ENCODE measurements around the gene VAMP5.

DNA sequence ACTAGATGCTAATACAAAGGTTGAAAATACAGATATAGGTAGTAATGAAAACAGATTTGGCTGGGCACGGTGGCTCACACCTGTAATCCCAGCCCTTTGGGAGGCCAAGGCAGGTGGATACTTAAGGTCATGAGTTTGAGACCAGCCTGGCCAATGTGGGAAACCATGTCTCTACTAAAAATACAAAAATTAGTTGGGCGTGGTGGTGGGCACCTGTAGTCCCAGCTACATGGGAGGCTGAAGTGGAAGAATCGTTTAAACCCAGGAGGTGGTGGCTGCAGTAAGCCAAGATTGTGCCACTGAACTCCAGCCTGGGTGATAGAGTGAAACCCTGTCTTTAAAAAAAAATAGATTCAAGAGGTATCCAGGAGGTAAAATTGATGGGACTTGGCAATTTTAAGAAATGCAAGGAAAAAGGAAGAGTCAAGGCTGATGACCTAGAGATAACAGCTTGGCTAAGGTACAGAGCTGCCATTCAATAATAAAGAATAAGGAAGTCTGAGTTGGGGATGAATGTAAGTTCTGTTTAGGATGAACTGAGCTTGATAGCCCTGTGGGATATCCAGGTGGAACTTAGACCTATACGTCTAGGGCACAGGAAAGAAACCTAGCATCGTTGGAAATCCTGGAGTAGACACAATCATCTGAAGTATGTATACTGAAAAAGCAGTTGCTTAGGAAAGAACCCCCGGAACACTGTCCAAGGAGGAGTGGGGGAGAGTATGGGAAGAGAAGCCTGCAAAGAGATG is 36.2 kb upstream of the VAMP5 start:
- TF ChIP-seq, protein P1, sequence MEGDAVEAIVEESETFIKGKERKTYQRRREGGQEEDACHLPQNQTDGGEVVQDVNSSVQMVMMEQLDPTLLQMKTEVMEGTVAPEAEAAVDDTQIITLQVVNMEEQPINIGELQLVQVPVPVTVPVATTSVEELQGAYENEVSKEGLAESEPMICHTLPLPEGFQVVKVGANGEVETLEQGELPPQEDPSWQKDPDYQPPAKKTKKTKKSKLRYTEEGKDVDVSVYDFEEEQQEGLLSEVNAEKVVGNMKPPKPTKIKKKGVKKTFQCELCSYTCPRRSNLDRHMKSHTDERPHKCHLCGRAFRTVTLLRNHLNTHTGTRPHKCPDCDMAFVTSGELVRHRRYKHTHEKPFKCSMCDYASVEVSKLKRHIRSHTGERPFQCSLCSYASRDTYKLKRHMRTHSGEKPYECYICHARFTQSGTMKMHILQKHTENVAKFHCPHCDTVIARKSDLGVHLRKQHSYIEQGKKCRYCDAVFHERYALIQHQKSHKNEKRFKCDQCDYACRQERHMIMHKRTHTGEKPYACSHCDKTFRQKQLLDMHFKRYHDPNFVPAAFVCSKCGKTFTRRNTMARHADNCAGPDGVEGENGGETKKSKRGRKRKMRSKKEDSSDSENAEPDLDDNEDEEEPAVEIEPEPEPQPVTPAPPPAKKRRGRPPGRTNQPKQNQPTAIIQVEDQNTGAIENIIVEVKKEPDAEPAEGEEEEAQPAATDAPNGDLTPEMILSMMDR (conservative IDR thresholded peaks at IDR 0.05; ENCODE audit: low read depth in 2 of 2), result no peak
- TF ChIP-seq, protein P2, sequence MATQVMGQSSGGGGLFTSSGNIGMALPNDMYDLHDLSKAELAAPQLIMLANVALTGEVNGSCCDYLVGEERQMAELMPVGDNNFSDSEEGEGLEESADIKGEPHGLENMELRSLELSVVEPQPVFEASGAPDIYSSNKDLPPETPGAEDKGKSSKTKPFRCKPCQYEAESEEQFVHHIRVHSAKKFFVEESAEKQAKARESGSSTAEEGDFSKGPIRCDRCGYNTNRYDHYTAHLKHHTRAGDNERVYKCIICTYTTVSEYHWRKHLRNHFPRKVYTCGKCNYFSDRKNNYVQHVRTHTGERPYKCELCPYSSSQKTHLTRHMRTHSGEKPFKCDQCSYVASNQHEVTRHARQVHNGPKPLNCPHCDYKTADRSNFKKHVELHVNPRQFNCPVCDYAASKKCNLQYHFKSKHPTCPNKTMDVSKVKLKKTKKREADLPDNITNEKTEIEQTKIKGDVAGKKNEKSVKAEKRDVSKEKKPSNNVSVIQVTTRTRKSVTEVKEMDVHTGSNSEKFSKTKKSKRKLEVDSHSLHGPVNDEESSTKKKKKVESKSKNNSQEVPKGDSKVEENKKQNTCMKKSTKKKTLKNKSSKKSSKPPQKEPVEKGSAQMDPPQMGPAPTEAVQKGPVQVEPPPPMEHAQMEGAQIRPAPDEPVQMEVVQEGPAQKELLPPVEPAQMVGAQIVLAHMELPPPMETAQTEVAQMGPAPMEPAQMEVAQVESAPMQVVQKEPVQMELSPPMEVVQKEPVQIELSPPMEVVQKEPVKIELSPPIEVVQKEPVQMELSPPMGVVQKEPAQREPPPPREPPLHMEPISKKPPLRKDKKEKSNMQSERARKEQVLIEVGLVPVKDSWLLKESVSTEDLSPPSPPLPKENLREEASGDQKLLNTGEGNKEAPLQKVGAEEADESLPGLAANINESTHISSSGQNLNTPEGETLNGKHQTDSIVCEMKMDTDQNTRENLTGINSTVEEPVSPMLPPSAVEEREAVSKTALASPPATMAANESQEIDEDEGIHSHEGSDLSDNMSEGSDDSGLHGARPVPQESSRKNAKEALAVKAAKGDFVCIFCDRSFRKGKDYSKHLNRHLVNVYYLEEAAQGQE (IDR thresholded peaks at IDR 0.05; ENCODE audit: unreplicated experiment), result no peak
- TF ChIP-seq EZH2 (IDR thresholded peaks at IDR 0.05; ENCODE audit: low read depth, unreplicated experiment) (no peak), POLR2AphosphoS5 (IDR thresholded peaks at IDR 0.05; ENCODE audit: low read depth) (no peak), EZH2phosphoT487 (IDR thresholded peaks at IDR 0.05; ENCODE audit: unreplicated experiment) (no peak), CREB1 (CRISPR knock-in tag; IDR thresholded peaks at IDR 0.05; ENCODE audit: low read depth) (no peak), JUNB (IDR thresholded peaks at IDR 0.05; ENCODE audit: unreplicated experiment) (no peak), STAT1 (IDR thresholded peaks at IDR 0.05; ENCODE audit: unreplicated experiment) (no peak), NANOG (IDR thresholded peaks at IDR 0.05; ENCODE audit: borderline replicate concordance) (no peak)

Data from GM23338 (cell line).